ENCODE data around the gene PLEKHM2.

DNA sequence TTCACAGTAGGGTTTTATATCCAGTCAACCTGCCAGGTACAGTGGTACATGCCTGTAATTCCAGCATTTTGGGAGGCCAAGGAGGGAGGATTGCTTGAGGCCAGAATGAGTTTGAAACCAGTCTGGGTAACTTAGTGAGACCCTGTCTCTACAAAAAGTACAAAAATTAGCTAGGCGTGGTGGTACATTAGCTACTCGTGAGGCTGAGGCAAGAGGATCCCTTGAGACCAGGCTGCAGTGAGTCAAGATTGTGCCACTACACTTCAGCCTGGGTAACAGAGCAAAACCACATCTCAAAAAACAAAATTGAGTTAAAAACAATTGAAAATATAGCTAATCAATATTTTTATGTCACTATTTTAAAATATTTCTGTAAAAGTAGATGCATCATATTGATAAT lies 33.7 kb upstream of the PLEKHM2 start:
- TF ChIP-seq CTCF (IDR thresholded peaks at IDR 0.05; ENCODE audit: low read depth, low read length) (no peak), EZH2phosphoT487 (IDR thresholded peaks at IDR 0.05; ENCODE audit: low read depth) (no peak)
